ENCODE results near the gene C5.

The C5 gene

GRCh38 chr9:120917929-120918762 is 131.9 kb downstream of the C5 start:
- no peak for DNase-seq (ENCODE audit: extremely low read depth, insufficient read length)
- Histone ChIP-seq H3K27me3 (replicated peaks; ENCODE audit: control insufficient read depth, insufficient read depth, low read length) (no peaks in the 10 kb centered on the region), H3K36me3 (ENCODE audit: control insufficient read depth, insufficient read depth, low read length) (peaks cover 57% of the 10 kb centered on the region), H3K4me3 (replicated peaks; ENCODE audit: low read depth, low read length) (no peak overlapping the region; the same call in 1 of the 2 replicates)
- TF ChIP-seq CTCF (IDR thresholded peaks at IDR 0.05; ENCODE audit: insufficient read depth, low read length, poor library complexity, severe bottlenecking) = no peak

GRCh38 chr9:120916991-120917880 is 132.8 kb downstream of the C5 start:
- Histone ChIP-seq H3K4me3 (replicated peaks; ENCODE audit: low read depth, low read length) (no peak overlapping the region), H3K36me3 (ENCODE audit: control insufficient read depth, insufficient read depth, low read length) (peaks cover 60% of the 10 kb centered on the region), H3K27me3 (replicated peaks; ENCODE audit: control insufficient read depth, insufficient read depth, low read length) (no peaks in the 10 kb centered on the region)
- no peak for DNase-seq (ENCODE audit: extremely low read depth, insufficient read length)
- TF ChIP-seq CTCF (IDR thresholded peaks at IDR 0.05; ENCODE audit: insufficient read depth, low read length, poor library complexity, severe bottlenecking) = no peak

GRCh38 chr9:120916588-120916987 is 133.5 kb downstream of the C5 start:
- H3K36me3 ChIP-seq (ENCODE audit: control insufficient read depth, insufficient read depth, low read length) = peaks cover 62% of the 10 kb centered on the region
- no peak for DNase-seq (ENCODE audit: extremely low read depth, insufficient read length)
- no peak overlapping the region for H3K4me3 ChIP-seq (replicated peaks; ENCODE audit: low read depth, low read length)

GRCh38 chr9:120915854-120916470 is 134.1 kb downstream of the C5 start:
- Histone ChIP-seq H3K4me3 (replicated peaks; ENCODE audit: low read depth, low read length) (no peak overlapping the region), H3K27me3 (replicated peaks; ENCODE audit: control insufficient read depth, insufficient read depth, low read length) (no peaks in the 10 kb centered on the region), H3K36me3 (ENCODE audit: control insufficient read depth, insufficient read depth, low read length) (peaks cover 66% of the 10 kb centered on the region)
- no peak for TF ChIP-seq CTCF (IDR thresholded peaks at IDR 0.05; ENCODE audit: insufficient read depth, low read length, poor library complexity, severe bottlenecking)
- no peak for DNase-seq (ENCODE audit: extremely low read depth, insufficient read length)

More at GRCh38 chr9:120916588-120916987, 133.5 kb downstream of the C5 start:
- TF ChIP-seq CTCF (IDR thresholded peaks at IDR 0.05; ENCODE audit: insufficient read depth, low read length, poor library complexity, severe bottlenecking) = no peak
- no peaks in the 10 kb centered on the region for H3K27me3 ChIP-seq (replicated peaks; ENCODE audit: control insufficient read depth, insufficient read depth, low read length)

- Histone ChIP-seq H3K4me3 (replicated peaks; ENCODE audit: low read depth, low read length) (no peak overlapping the region), H3K36me3 (ENCODE audit: control insufficient read depth, insufficient read depth, low read length) (peaks cover 66% of the 10 kb centered on the region), H3K27me3 (replicated peaks; ENCODE audit: control insufficient read depth, insufficient read depth, low read length) (no peaks in the 10 kb centered on the region)
- TF ChIP-seq CTCF (IDR thresholded peaks at IDR 0.05; ENCODE audit: insufficient read depth, low read length, poor library complexity, severe bottlenecking) = no peak
- no peak for DNase-seq (ENCODE audit: extremely low read depth, insufficient read length)
Measured at GRCh38 chr9:120914953-120915352, 135.1 kb downstream of the C5 start.
